ENCODE results near the gene NBDY.
"Not testable (repeated sequence)": the region's sequence is repeated elsewhere in the genome, so short reads cannot be mapped to it uniquely, and the experiment has no call there.

DNA sequence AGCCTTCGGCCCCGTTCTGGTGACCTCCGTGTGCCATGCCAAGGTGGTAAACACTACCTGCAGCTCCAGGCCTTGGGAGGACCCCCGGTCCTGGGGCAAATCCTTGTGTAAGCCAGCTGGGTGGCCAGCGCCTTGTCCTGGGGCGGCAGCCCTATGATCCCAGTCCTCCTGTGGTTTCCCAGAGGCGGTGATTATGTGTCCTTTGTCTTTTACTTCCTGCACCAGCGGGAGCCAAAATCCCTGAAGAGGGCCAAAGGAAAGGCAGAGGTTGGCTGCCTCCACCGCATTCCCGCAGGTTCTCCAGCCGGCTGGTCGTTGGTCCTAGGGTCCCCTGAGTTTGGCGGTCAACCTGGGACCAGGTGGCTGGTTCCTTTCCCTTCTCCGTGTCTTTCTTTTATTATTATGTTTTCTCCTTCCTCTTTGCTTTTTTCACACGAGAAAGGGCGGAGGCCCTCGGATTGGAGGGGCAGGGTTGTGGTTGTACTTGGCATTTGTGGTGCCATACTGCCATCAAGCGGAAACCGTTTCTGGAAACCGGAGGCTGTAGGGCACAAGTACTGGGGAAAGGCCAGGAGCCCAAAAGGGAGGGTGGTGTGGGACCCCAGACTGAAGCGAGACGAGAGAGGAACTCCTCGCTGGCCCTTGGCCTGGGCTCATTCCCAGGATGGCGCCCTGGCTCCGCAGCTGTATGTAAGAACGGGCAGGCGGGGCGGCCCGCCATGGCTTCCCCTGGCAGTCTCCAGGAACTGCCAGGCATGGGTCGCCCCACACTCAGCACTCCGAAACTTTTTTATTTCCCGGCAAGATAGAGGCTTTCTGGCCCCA, 49.3 kb downstream of the NBDY start:
- TF ChIP-seq FOS (IDR thresholded peaks at IDR 0.05; ENCODE audit: borderline replicate concordance, insufficient read depth, low read length); POLR2A (IDR thresholded peaks at IDR 0.05; ENCODE audit: low read depth, low read length); EZH2 (IDR thresholded peaks at IDR 0.05; ENCODE audit: borderline replicate concordance, low read depth, low read length, severe bottlenecking): not testable (repeated sequence)
- TF ChIP-seq, protein P1, sequence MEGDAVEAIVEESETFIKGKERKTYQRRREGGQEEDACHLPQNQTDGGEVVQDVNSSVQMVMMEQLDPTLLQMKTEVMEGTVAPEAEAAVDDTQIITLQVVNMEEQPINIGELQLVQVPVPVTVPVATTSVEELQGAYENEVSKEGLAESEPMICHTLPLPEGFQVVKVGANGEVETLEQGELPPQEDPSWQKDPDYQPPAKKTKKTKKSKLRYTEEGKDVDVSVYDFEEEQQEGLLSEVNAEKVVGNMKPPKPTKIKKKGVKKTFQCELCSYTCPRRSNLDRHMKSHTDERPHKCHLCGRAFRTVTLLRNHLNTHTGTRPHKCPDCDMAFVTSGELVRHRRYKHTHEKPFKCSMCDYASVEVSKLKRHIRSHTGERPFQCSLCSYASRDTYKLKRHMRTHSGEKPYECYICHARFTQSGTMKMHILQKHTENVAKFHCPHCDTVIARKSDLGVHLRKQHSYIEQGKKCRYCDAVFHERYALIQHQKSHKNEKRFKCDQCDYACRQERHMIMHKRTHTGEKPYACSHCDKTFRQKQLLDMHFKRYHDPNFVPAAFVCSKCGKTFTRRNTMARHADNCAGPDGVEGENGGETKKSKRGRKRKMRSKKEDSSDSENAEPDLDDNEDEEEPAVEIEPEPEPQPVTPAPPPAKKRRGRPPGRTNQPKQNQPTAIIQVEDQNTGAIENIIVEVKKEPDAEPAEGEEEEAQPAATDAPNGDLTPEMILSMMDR (IDR thresholded peaks at IDR 0.05; ENCODE audit: extremely low read depth in 1 of 2, insufficient read depth in 1 of 2, low read depth in 1 of 2, low read length in 2 of 2), result not testable (repeated sequence)
